ENCODE data around the gene PAQR8. TPM values are rescaled to one million over a fixed set of nuclear protein-coding genes. Genes with fewer than 3 reads are reported as not detected.

PAQR8 gene
- total RNA-seq, 1 donor from 2014 or later = 7.5 TPM

DNA sequence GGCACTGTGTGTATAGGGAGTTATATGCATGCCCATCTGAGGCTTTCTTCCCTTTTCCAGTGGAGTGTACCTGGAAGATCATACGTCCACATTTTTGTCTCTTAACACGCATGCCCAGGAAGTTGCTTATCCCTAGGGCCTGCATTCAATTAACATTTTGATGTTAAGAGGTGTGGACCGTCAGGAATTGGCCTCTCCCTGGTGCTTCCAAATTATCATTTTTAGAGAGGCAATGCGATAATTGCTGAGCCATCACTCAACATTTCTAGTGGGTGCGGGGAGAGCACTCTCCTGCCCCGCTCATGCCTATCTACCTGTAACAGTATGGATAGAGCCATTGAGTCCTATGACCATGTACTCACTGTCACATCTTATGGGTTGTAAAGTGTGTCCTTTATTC, 37.8 kb upstream of the PAQR8 start:
- Mint-ChIP-seq H3K9me3 (ENCODE audit: unreplicated experiment) (no peaks in the 10 kb centered on the region), H3K36me3 (ENCODE audit: low read depth, unreplicated experiment) (no peaks in the 10 kb centered on the region), H3K27ac (ENCODE audit: unreplicated experiment) (no peak overlapping the region), H3K27me3 (ENCODE audit: unreplicated experiment) (peaks cover 8% of the 10 kb centered on the region), H3K4me3 (ENCODE audit: unreplicated experiment) (no peak overlapping the region), H3K4me1 (ENCODE audit: unreplicated experiment) (peaks cover 11% of the 10 kb centered on the region)
- DNase-seq (ENCODE audit: low spot score) = no peak
- TF ChIP-seq, protein P1, sequence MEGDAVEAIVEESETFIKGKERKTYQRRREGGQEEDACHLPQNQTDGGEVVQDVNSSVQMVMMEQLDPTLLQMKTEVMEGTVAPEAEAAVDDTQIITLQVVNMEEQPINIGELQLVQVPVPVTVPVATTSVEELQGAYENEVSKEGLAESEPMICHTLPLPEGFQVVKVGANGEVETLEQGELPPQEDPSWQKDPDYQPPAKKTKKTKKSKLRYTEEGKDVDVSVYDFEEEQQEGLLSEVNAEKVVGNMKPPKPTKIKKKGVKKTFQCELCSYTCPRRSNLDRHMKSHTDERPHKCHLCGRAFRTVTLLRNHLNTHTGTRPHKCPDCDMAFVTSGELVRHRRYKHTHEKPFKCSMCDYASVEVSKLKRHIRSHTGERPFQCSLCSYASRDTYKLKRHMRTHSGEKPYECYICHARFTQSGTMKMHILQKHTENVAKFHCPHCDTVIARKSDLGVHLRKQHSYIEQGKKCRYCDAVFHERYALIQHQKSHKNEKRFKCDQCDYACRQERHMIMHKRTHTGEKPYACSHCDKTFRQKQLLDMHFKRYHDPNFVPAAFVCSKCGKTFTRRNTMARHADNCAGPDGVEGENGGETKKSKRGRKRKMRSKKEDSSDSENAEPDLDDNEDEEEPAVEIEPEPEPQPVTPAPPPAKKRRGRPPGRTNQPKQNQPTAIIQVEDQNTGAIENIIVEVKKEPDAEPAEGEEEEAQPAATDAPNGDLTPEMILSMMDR (IDR thresholded peaks at IDR 0.05; ENCODE audit: unreplicated experiment) = no peak

DNA sequence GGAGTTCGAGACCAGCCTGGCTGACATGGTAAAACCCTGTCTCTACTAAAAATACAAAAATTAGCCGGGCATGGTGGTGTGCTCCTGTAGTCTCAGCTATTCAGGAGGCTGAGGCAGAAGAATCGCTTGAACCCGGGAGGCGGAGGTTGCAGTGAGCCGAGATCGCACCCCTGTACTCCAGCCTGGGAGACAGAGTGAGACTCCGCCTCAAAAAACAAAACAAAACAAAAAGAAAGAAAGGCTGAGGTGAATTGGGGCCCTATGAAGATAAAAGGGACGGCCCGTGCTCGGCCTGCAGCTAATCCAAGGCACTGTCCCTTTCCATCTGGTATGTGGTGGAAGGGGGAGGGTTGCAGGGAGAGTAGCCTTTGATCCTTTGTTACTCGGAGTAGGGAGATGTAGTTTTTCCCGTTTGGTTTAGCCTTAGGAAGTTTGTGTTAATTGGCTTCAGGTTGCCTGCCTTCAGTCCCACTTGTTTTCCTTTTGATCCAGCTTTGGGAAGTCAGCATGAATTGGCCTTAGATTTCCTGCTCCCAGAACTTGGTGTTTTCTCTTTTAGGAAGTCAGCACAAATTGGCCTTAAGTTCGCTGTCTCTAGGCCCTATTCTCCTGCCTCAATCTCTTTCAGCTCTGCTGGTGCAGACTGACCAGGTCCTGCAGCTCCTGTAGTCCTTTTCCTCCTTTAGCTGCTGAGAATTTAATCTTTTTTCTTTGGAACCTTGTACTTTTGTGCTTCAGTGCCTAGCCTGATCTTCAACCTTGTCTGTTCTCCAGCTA, 36.1 kb upstream of the PAQR8 start:
- TF ChIP-seq, protein P1 (IDR thresholded peaks at IDR 0.05; ENCODE audit: unreplicated experiment) = no peak
- no peak for DNase-seq (ENCODE audit: low spot score)
- Mint-ChIP-seq H3K36me3 (ENCODE audit: low read depth, unreplicated experiment) (no peaks in the 10 kb centered on the region), H3K4me3 (ENCODE audit: unreplicated experiment) (no peak overlapping the region), H3K9me3 (ENCODE audit: unreplicated experiment) (no peaks in the 10 kb centered on the region), H3K4me1 (ENCODE audit: unreplicated experiment) (peaks cover 11% of the 10 kb centered on the region), H3K27ac (ENCODE audit: unreplicated experiment) (no peak overlapping the region), H3K27me3 (ENCODE audit: unreplicated experiment) (peaks cover 6% of the 10 kb centered on the region)

DNA sequence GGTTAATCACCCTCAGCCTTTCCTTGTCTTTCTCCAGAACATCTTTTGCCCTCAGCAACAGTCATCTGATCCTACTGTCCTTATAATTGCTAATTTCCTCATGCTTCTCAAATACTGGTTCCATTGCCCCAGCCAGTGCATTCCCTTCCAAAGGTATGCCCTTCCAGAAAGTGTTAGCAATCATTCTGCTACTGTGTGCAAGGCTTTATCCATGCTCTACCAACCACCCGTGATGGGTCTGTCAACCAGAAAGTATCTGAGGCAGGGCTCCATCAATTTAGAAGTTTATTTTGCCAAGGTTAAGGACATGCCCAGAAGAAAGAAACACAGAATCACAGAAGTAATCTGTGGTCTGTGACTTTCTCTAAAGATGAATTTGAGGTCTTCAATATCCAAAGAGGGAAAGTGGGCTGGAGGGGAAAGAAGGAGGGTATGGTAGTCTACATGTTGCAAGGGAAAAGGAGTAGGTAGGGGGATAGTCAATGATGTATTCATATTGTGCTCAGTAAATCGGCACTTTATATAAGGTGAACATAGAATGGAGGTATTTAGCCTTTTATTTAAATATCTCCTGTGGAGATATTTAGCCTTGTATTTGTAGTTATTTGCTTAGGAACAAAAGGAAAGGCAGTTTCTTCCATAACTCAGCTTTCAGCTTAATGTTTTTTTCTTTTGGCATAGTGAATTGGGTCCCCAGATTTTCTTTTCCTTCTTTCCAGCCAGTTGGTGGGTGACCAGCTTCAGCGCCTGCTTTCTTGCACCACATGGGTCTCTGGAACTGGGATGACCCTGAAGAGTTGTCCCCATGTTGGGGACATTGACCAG, 35.2 kb upstream of the PAQR8 start:
- TF ChIP-seq, protein P1 (IDR thresholded peaks at IDR 0.05; ENCODE audit: unreplicated experiment) = no peak
- H3K4me3 Mint-ChIP-seq (ENCODE audit: unreplicated experiment) = no peak overlapping the region
- H3K9me3 Mint-ChIP-seq (ENCODE audit: unreplicated experiment) = no peaks in the 10 kb centered on the region
- H3K36me3 Mint-ChIP-seq (ENCODE audit: low read depth, unreplicated experiment) = no peaks in the 10 kb centered on the region
- peaks cover 11% of the 10 kb centered on the region for H3K4me1 Mint-ChIP-seq (ENCODE audit: unreplicated experiment)
- H3K27ac Mint-ChIP-seq (ENCODE audit: unreplicated experiment) = no peak overlapping the region
- no peak for DNase-seq (ENCODE audit: low spot score)
- peaks cover 6% of the 10 kb centered on the region for H3K27me3 Mint-ChIP-seq (ENCODE audit: unreplicated experiment)

DNA sequence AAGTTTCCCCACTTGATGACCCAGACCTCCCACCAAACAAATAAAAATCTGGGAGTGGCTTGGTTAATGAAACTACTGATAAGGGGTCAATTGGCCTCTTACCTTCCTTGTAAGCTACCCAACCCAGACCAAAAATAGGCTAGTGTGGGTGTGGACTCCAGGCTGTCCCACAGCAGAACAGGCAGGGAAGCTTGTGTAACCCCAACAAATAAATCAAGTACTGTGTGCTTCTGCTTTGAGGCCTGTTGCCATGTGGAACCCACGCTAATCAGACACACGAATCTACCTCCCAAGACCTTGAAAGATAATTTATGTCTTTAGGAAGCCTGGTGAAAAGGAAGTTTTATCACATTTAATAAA, 33.7 kb upstream of the PAQR8 start:
- Mint-ChIP-seq H3K4me3 (ENCODE audit: unreplicated experiment) (no peak overlapping the region), H3K9me3 (ENCODE audit: unreplicated experiment) (no peaks in the 10 kb centered on the region), H3K27ac (ENCODE audit: unreplicated experiment) (no peak overlapping the region), H3K4me1 (ENCODE audit: unreplicated experiment) (peaks cover 13% of the 10 kb centered on the region), H3K36me3 (ENCODE audit: low read depth, unreplicated experiment) (no peaks in the 10 kb centered on the region), H3K27me3 (ENCODE audit: unreplicated experiment) (peaks cover 8% of the 10 kb centered on the region)
- DNase-seq (ENCODE audit: low spot score) = no peak
- TF ChIP-seq, protein P1 (IDR thresholded peaks at IDR 0.05; ENCODE audit: unreplicated experiment) = no peak

DNA sequence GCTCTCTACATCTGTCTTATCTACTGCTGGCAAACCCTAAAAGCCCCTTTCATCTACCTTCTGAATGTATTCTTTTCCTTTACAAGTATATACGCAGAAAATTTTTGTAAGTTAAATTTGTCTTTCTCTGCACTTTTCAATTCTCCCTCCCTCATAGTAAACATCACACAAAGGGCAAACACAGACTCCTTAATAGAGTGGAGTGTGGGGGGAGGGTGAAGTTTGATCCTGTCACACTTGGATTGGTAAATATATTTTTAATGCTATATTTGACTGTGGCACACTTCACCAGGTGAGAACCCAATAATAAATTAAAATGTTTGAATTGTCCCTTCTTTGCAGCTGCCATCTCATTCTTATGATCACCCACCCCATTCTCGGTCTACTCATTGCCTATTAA, 33.2 kb upstream of the PAQR8 start:
- Mint-ChIP-seq H3K36me3 (ENCODE audit: low read depth, unreplicated experiment) (no peaks in the 10 kb centered on the region), H3K27me3 (ENCODE audit: unreplicated experiment) (peaks cover 8% of the 10 kb centered on the region), H3K4me3 (ENCODE audit: unreplicated experiment) (no peak overlapping the region), H3K4me1 (ENCODE audit: unreplicated experiment) (peaks cover 13% of the 10 kb centered on the region), H3K27ac (ENCODE audit: unreplicated experiment) (no peak overlapping the region), H3K9me3 (ENCODE audit: unreplicated experiment) (no peaks in the 10 kb centered on the region)
- TF ChIP-seq, protein P1 (IDR thresholded peaks at IDR 0.05; ENCODE audit: unreplicated experiment) = no peak
- DNase-seq (ENCODE audit: low spot score) = no peak

Data from endothelial cell (in vitro differentiated cells).